ENCODE data around the gene PAQR4.

- no peak for TF ChIP-seq CTCF (conservative IDR thresholded peaks at IDR 0.05 in 1 of 2, IDR thresholded peaks at IDR 0.05 in 1 of 2; ENCODE audit: low read depth in 1 of 2, low read length in 2 of 2)
- TF ChIP-seq EZH2 (IDR thresholded peaks at IDR 0.05; ENCODE audit: low read length, missing control alignments): no peak
Measured at GRCh38 chr16:2960183-2961010, 8.8 kb upstream of the PAQR4 start.
